Neural cell (in vitro differentiated cells): ENCODE measurements around the gene KLHDC7B. TPM values are rescaled to one million over a fixed set of nuclear protein-coding genes. Genes with fewer than 3 reads are reported as not detected.

ENCODE experiments used
- H2AFZ ChIP-seq: fragments of 200-600, 300-800 bp; sonication (generic), shearing (Covaris generic); 2 replicates; pipeline ENCODE4 v1.6.0; 2014; ENCODE audit warnings: low read depth, mild to moderate bottlenecking, antibody characterized with exemption, low read length, moderate library complexity
- H3F3A ChIP-seq: fragments of 200-600 bp; shearing (Covaris generic); 2 replicates; pipeline ENCODE4 v1.6.1; 2016; ENCODE audit warnings: mild to moderate bottlenecking, moderate library complexity, mixed read lengths, antibody characterized with exemption, low read length; ENCODE audit not compliant: insufficient read depth, poor library complexity, severe bottlenecking
- H3K27ac ChIP-seq: fragments of 200-600, 300-800 bp; sonication (generic), shearing (Covaris generic); 2 replicates; pipeline ENCODE4 v1.5.1; 2014; ENCODE audit warnings: mild to moderate bottlenecking, low read length, moderate library complexity
- H3K27me3 ChIP-seq: fragments of 300-800, 200-600 bp; sonication (generic), shearing (Covaris generic); 2 replicates; pipeline ENCODE4 v1.6.0; 2014; ENCODE audit warnings: mild to moderate bottlenecking, low read depth, low read length, moderate library complexity; ENCODE audit not compliant: insufficient read depth
- H3K36me3 ChIP-seq: fragments of 300-800, 200-600 bp; sonication (generic), shearing (Covaris generic); 2 replicates; pipeline ENCODE4 v1.5.1; 2014; ENCODE audit warnings: mild to moderate bottlenecking, antibody characterized with exemption, low read length, moderate library complexity; ENCODE audit not compliant: insufficient read depth
- H3K4me2 ChIP-seq: fragments of 300-800, 200-600 bp; sonication (generic), shearing (Covaris generic); 2 replicates; pipeline ENCODE4 v1.6.0; 2014; ENCODE audit warnings: mild to moderate bottlenecking, low read length
- H3K4me3 ChIP-seq: fragments of 300-800, 200-600 bp; sonication (generic), shearing (Covaris generic); 2 replicates; pipeline ENCODE4 v1.5.1; 2014; ENCODE audit warnings: mild to moderate bottlenecking, low read length, moderate library complexity
- H3K79me2 ChIP-seq: fragments of 200-600 bp; shearing (Covaris generic); replicated peaks from 2 replicates; pipeline ENCODE4 v1.6.0; 2014; ENCODE audit warnings: mild to moderate bottlenecking, low read length, moderate library complexity; ENCODE audit not compliant: insufficient read depth
- H3K9ac ChIP-seq: fragments of 300-800, 200-600 bp; sonication (generic), shearing (Covaris generic); 2 replicates; pipeline ENCODE4 v1.6.1; 2016; ENCODE audit warnings: mild to moderate bottlenecking, low read length, mixed read lengths
- H3K9me2 ChIP-seq: fragments of 200-600 bp; shearing (Covaris generic); 2 replicates; pipeline ENCODE4 v1.6.1; 2016; ENCODE audit warnings: mild to moderate bottlenecking, low read length, mixed read lengths; ENCODE audit not compliant: insufficient read depth
- H3K9me3 ChIP-seq: fragments of 200-600, 300-800 bp; sonication (generic), shearing (Covaris generic); 2 replicates; pipeline ENCODE4 v1.6.1; 2016; ENCODE audit warnings: mild to moderate bottlenecking, mixed run types, low read length, moderate library complexity, mixed read lengths
- H4K20me1 ChIP-seq: fragments of 200-600 bp; shearing (Covaris generic); 2 replicates; pipeline ENCODE4 v1.6.1; 2016; ENCODE audit warnings: mild to moderate bottlenecking, mixed run types; ENCODE audit not compliant: insufficient read depth
- CTCF ChIP-seq: fragments of 450-650 bp; IDR thresholded peaks from 2 replicates; pipeline ENCODE4 v1.5.1; 2014; ENCODE audit warnings: antibody characterized with exemption, mild to moderate bottlenecking, moderate library complexity; ENCODE audit not compliant: poor library complexity, severe bottlenecking
- EP300 ChIP-seq: fragments of 450-650 bp; conservative IDR thresholded peaks from 2 replicates; pipeline ENCODE4 v1.6.1; 2014; ENCODE audit warnings: antibody characterized with exemption, mild to moderate bottlenecking, moderate library complexity; ENCODE audit not compliant: poor library complexity, severe bottlenecking
- EZH2 ChIP-seq: fragments of 200-600, 300-800 bp; shearing (Covaris generic), sonication (generic); IDR thresholded peaks from 2 replicates; pipeline ENCODE4 v1.6.1; 2014; ENCODE audit warnings: antibody characterized with exemption, low read length, borderline replicate concordance, mild to moderate bottlenecking; ENCODE audit not compliant: insufficient read depth, poor library complexity, severe bottlenecking
- MXI1 ChIP-seq: fragments of 450-650 bp; conservative IDR thresholded peaks from 2 replicates; pipeline ENCODE4 v1.6.1; 2014; ENCODE audit warnings: antibody characterized with exemption, mild to moderate bottlenecking; ENCODE audit not compliant: poor library complexity, severe bottlenecking
- POLR2AphosphoS5 ChIP-seq: IDR thresholded peaks from 2 replicates; pipeline ENCODE4 v1.6.1; 2012
- RAD21 ChIP-seq: fragments of 450-650 bp; conservative IDR thresholded peaks from 2 replicates; pipeline ENCODE4 v1.6.1; 2014; ENCODE audit warnings: antibody characterized with exemption, mild to moderate bottlenecking, moderate library complexity
- SMC3 ChIP-seq: fragments of 450-650 bp; conservative IDR thresholded peaks from 2 replicates; pipeline ENCODE4 v1.6.1; 2014; ENCODE audit warnings: antibody characterized with exemption, mild to moderate bottlenecking, moderate library complexity; ENCODE audit not compliant: poor library complexity
- TAF1 ChIP-seq: IDR thresholded peaks from 2 replicates; pipeline ENCODE4 v1.6.1; 2012; ENCODE audit warnings: low read depth
- polyA plus RNA-seq: library from polyadenylated mRNA; depleted of rRNA; stranded (reverse); fragments of >200 nt; gene quantifications from 2 replicates; pipeline ENCODE4 v1.2.3, GENCODE V29; 2014
- TF ChIP-seq, protein P1 (sequence below): IDR thresholded peaks from 2 replicates; pipeline ENCODE4 v1.6.1; 2012; ENCODE audit warnings: borderline replicate concordance

Gene KLHDC7B
- polyA plus RNA-seq, 1 donor from 2014 or later: not detected

DNA sequence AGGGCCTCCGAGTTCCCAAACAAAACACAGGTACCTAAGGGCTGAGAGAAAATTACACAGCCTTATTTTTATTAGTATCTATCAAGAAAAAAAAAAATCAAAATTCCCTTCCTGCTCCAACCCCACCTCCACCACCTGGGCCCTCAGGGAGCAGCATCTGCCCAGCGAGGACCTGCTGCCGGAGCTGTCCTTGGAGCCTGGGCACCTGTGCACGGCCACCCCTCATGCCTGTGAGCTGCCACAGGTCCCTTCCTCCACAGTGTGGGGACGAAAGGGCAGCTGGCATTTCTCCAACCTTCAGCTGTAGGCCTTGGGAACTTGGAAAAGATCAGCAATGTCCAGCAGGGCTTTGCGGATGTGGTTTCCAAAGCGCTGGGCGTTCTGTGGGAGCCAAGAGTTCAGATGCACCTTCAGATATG lies 23.4 kb downstream of the KLHDC7B start:
- Histone ChIP-seq H3K9me2 (no peaks in the 10 kb centered on the region), H3K36me3 (peaks cover 4% of the 10 kb centered on the region), H3K27ac (no peak overlapping the region), H4K20me1 (no peaks in the 10 kb centered on the region), H3K9me3 (no peaks in the 10 kb centered on the region), H3K4me2 (no peak overlapping the region), H3K9ac (no peak overlapping the region), H3K4me3 (no peak overlapping the region), H3F3A (no peaks in the 10 kb centered on the region), H3K27me3 (no peaks in the 10 kb centered on the region), H2AFZ (no peak overlapping the region), H3K79me2 (no peaks in the 10 kb centered on the region)
- no peak for TF ChIP-seq SMC3
- no peak for TF ChIP-seq MXI1
- TF ChIP-seq RAD21: no peak
- no peak for TF ChIP-seq TAF1

- Histone ChIP-seq H3K4me2 (no peak overlapping the region), H3K27ac (no peak overlapping the region), H4K20me1 (no peaks in the 10 kb centered on the region), H3K9me3 (no peaks in the 10 kb centered on the region), H3K27me3 (no peaks in the 10 kb centered on the region), H3K9ac (no peak overlapping the region), H3K36me3 (peaks cover 4% of the 10 kb centered on the region), H3K9me2 (no peaks in the 10 kb centered on the region), H3F3A (no peaks in the 10 kb centered on the region), H2AFZ (no peak overlapping the region), H3K79me2 (no peaks in the 10 kb centered on the region), H3K4me3 (no peak overlapping the region)
- TF ChIP-seq EZH2 (no peak), MXI1 (no peak), CTCF (no peak), EP300 (no peak), RAD21 (no peak), SMC3 (no peak), POLR2AphosphoS5 (no peak), TAF1 (no peak)
- TF ChIP-seq, protein P1, sequence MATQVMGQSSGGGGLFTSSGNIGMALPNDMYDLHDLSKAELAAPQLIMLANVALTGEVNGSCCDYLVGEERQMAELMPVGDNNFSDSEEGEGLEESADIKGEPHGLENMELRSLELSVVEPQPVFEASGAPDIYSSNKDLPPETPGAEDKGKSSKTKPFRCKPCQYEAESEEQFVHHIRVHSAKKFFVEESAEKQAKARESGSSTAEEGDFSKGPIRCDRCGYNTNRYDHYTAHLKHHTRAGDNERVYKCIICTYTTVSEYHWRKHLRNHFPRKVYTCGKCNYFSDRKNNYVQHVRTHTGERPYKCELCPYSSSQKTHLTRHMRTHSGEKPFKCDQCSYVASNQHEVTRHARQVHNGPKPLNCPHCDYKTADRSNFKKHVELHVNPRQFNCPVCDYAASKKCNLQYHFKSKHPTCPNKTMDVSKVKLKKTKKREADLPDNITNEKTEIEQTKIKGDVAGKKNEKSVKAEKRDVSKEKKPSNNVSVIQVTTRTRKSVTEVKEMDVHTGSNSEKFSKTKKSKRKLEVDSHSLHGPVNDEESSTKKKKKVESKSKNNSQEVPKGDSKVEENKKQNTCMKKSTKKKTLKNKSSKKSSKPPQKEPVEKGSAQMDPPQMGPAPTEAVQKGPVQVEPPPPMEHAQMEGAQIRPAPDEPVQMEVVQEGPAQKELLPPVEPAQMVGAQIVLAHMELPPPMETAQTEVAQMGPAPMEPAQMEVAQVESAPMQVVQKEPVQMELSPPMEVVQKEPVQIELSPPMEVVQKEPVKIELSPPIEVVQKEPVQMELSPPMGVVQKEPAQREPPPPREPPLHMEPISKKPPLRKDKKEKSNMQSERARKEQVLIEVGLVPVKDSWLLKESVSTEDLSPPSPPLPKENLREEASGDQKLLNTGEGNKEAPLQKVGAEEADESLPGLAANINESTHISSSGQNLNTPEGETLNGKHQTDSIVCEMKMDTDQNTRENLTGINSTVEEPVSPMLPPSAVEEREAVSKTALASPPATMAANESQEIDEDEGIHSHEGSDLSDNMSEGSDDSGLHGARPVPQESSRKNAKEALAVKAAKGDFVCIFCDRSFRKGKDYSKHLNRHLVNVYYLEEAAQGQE: no peak
These were observed 24.3 kb downstream of the KLHDC7B start for GRCh38 chr22:50569896-50570535.
